ENCODE measurements around the gene C6orf141. TPM values are rescaled to one million over a fixed set of nuclear protein-coding genes. Genes with fewer than 3 reads are reported as not detected.

Gene C6orf141
- total and polyA plus RNA-seq, 5 donors from 2014 or later, result not detected

DNA sequence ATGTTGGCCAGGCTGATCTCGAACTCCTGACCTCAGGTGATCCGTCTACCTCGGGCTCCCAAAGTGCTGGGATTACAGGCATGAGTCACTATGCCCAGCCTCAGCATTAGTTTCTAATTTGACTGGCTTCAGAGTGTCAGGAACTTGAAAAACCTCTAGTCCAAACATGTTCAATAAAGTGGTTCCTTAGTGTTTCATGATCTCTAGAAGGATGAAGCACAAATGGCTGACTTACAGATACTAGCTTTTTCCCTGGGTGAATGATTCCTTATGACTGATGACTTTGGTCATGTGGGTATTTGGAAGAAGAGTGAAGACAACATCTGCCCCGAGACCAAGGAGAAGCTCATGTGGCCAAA, 34.3 kb upstream of the C6orf141 start:
- Histone ChIP-seq H3K36me3 (ENCODE audit: control insufficient read depth, insufficient read depth, low read length) (no peaks in the 10 kb centered on the region), H3K27ac (ENCODE audit: insufficient read depth, low read length, poor library complexity, severe bottlenecking) (no peak overlapping the region), H3K9me3 (ENCODE audit: control insufficient read depth in 2 of 2, low read length in 2 of 2) (no peaks in the 10 kb centered on the region), H3K4me3 (ENCODE audit: low read depth, low read length) (no peak overlapping the region), H3K4me1 (ENCODE audit: control insufficient read depth, insufficient read depth, low read length, poor library complexity, severe bottlenecking) (no peaks in the 10 kb centered on the region), H3K27me3 (ENCODE audit: control insufficient read depth, insufficient read depth, low read length) (no peaks in the 10 kb centered on the region)
- Mint-ChIP-seq H3K4me1 (no peaks in the 10 kb centered on the region), H3K27ac (no peak overlapping the region), H3K36me3 (no peaks in the 10 kb centered on the region), H3K4me3 (no peak overlapping the region), H3K27me3 (peaks cover 28% of the 10 kb centered on the region), H3K9me3 (peaks cover 0 to 3% (median 0%) of the 10 kb centered on the region in 7 donors)
- ATAC-seq (ENCODE audit: low read depth in 2 of 2), result no peak
- DNase-seq, result no peak

DNA sequence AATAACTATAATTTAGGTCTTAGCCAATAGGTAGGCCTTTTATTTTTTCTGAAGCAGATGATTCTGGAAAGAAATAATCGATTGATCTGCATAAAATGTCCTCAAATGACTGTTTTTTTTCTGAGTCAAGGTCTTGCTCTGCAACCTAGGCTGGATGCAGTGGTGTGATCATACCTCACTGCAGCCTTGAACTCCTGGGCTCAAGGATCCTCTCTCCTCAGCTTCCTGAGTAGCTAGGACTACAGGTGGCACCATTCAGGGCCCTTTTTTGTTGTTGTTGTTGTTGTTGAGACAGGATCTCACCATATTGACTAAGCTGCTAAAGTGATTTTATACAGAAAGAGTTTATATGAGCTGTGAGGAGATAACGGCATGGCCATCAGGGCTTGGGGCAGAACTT, 32.5 kb upstream of the C6orf141 start:
- H3K36me3 Mint-ChIP-seq, result no peaks in the 10 kb centered on the region
- H3K27me3 Mint-ChIP-seq, result peaks cover 23% of the 10 kb centered on the region
- H3K27me3 ChIP-seq (ENCODE audit: control insufficient read depth, insufficient read depth, low read length), result no peaks in the 10 kb centered on the region
- H3K4me1 ChIP-seq (ENCODE audit: control insufficient read depth, insufficient read depth, low read length, poor library complexity, severe bottlenecking), result no peaks in the 10 kb centered on the region
- no peak overlapping the region for H3K4me3 Mint-ChIP-seq
- H3K36me3 ChIP-seq (ENCODE audit: control insufficient read depth, insufficient read depth, low read length), result no peaks in the 10 kb centered on the region
- H3K4me3 ChIP-seq (ENCODE audit: low read depth, low read length), result no peak overlapping the region
- peaks cover 0 to 3% (median 0%) of the 10 kb centered on the region in 7 donors for H3K9me3 Mint-ChIP-seq
- no peak overlapping the region for H3K27ac ChIP-seq (ENCODE audit: insufficient read depth, low read length, poor library complexity, severe bottlenecking)
- H3K9me3 ChIP-seq (ENCODE audit: control insufficient read depth in 2 of 2, low read length in 2 of 2), result no peaks in the 10 kb centered on the region
- no peak overlapping the region for H3K27ac Mint-ChIP-seq
- ATAC-seq (ENCODE audit: low read depth in 2 of 2), result no peak
- DNase-seq, result no peak
- no peaks in the 10 kb centered on the region for H3K4me1 Mint-ChIP-seq

DNA sequence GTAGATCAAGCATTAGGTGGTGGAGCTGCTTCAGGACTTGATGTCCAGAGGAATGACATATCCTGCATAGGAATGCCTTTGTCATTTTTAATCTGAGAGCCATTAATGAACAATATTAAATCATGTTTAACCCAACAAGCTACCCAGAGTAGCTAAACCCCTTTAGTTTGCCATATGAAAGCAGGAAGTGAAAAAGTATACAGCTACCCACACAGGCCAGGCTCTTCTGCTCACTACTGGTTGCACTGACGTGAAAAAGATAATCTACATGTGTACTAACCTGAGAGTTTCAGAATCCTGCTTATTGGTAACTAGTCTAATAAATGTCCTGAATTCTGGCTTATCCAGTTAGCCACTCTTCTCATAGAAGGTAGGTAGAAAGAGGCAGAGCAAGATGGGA, 30.8 kb upstream of the C6orf141 start:
- Mint-ChIP-seq H3K27ac (no peak overlapping the region), H3K4me3 (no peak overlapping the region), H3K4me1 (no peaks in the 10 kb centered on the region), H3K27me3 (peaks cover 9% of the 10 kb centered on the region), H3K9me3 (peaks cover 0 to 3% (median 0%) of the 10 kb centered on the region in 7 donors), H3K36me3 (no peaks in the 10 kb centered on the region)
- no peaks in the 10 kb centered on the region for H3K9me3 ChIP-seq (ENCODE audit: control insufficient read depth in 2 of 2, low read length in 2 of 2)
- H3K4me3 ChIP-seq (ENCODE audit: low read depth, low read length), result no peak overlapping the region
- no peak for DNase-seq
- no peaks in the 10 kb centered on the region for H3K4me1 ChIP-seq (ENCODE audit: control insufficient read depth, insufficient read depth, low read length, poor library complexity, severe bottlenecking)
- H3K36me3 ChIP-seq (ENCODE audit: control insufficient read depth, insufficient read depth, low read length), result no peaks in the 10 kb centered on the region
- no peaks in the 10 kb centered on the region for H3K27me3 ChIP-seq (ENCODE audit: control insufficient read depth, insufficient read depth, low read length)
- H3K27ac ChIP-seq (ENCODE audit: insufficient read depth, low read length, poor library complexity, severe bottlenecking), result no peak overlapping the region
- ATAC-seq (ENCODE audit: low read depth in 2 of 2), result no peak

DNA sequence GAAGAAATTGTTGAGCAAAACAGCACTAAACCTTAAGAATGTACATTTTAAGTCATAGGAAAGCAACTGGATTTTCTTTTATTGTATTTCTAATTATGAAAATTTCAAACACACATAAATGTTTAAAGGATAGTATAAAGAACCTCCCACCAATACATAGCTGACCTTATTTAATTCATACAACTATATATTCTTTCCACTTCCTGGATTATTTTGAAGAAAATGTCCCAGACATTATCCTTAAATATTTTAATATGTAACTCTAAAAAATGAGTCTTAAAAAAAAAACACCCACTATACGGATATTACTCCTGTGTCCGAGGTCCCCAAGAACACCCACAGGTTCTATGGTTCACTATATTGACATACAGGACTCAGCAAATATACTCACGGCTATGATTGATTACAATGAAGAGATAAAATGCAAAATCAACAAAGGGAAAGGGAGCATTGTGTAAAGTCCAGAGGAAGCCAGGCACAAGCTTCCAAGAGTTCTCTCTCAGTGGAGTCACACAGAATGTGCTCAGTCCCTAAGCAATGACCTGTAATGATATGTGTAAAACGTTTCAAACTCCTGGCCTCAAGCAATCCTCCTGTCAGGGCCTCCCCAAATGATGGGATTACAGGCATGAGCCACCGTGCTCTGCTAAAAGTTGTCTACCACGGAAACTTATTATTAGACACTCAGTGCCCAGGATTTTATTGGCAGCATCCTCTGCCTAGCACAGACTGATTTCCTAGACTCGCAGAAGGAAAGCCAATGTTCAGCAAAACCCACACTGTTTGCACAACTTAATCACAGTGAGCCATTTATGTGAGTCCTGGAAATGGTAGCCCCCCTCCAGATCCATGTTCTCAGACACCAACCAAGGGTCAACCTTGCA, 27.5 kb upstream of the C6orf141 start:
- Mint-ChIP-seq H3K4me3 (no peak overlapping the region), H3K27ac (no peak overlapping the region), H3K36me3 (no peaks in the 10 kb centered on the region), H3K9me3 (no peaks in the 10 kb centered on the region), H3K27me3 (peaks cover 10% of the 10 kb centered on the region), H3K4me1 (no peaks in the 10 kb centered on the region)
- DNase-seq (no peak), ATAC-seq (ENCODE audit: low read depth in 2 of 2) (no peak)
- Histone ChIP-seq H3K9me3 (ENCODE audit: control insufficient read depth in 2 of 2, low read length in 2 of 2) (no peaks in the 10 kb centered on the region), H3K4me1 (ENCODE audit: control insufficient read depth, insufficient read depth, low read length, poor library complexity, severe bottlenecking) (no peaks in the 10 kb centered on the region), H3K36me3 (ENCODE audit: control insufficient read depth, insufficient read depth, low read length) (no peaks in the 10 kb centered on the region), H3K27me3 (ENCODE audit: control insufficient read depth, insufficient read depth, low read length) (no peaks in the 10 kb centered on the region), H3K4me3 (ENCODE audit: low read depth, low read length) (no peak overlapping the region), H3K27ac (ENCODE audit: insufficient read depth, low read length, poor library complexity, severe bottlenecking) (no peak overlapping the region)

DNA sequence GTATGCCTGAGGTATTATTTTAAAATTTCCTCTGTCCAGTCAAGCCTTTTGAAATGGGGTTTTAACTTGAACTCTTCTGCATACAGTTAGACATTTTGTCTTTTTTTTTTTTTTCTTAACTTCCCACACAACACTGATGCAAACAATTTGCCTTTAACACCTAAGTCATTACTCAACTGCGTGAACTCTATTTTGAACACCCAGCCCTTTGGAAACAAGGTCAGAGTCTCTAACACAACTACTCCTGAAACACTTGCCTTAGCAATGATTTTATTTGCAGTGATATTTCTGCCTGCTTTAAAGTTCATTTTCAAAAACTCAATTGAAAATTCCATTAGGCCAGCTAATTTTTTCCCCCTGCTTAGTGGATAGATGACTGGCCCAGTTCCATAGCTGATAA, 26.6 kb upstream of the C6orf141 start:
- Mint-ChIP-seq H3K9me3 (no peaks in the 10 kb centered on the region), H3K36me3 (no peaks in the 10 kb centered on the region)
- no peak for ATAC-seq (ENCODE audit: low read depth in 2 of 2)

DNA sequence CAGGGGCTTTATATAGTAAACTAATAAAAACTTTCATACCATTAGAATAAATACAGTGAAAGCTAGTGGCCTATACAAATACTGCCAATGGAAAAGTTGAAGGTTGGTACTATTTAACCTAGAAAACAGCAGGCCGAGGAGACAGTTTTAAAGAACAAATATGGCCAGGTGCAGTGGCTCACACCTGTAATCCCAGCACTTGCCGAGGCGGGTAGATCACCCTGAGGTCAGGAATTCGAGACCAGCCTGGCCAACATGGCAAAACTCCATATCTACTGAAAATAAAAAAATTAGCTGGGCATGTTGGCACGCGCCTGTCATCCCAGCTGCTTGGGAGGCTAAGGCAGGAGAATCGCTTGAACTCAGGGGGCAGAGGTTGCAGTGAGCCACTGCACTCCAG, 25.9 kb upstream of the C6orf141 start:
- no peaks in the 10 kb centered on the region for H3K36me3 Mint-ChIP-seq
- H3K4me3 Mint-ChIP-seq, result no peak overlapping the region
- no peak overlapping the region for H3K27ac Mint-ChIP-seq

More for the DNA sequence above, 26.6 kb upstream of the C6orf141 start:
- no peak for DNase-seq
- H3K4me1 Mint-ChIP-seq, result no peaks in the 10 kb centered on the region
- no peak overlapping the region for H3K27ac ChIP-seq (ENCODE audit: insufficient read depth, low read length, poor library complexity, severe bottlenecking)
- no peaks in the 10 kb centered on the region for H3K27me3 ChIP-seq (ENCODE audit: control insufficient read depth, insufficient read depth, low read length)
- H3K4me1 ChIP-seq (ENCODE audit: control insufficient read depth, insufficient read depth, low read length, poor library complexity, severe bottlenecking), result no peaks in the 10 kb centered on the region
- no peaks in the 10 kb centered on the region for H3K36me3 ChIP-seq (ENCODE audit: control insufficient read depth, insufficient read depth, low read length)
- H3K4me3 ChIP-seq (ENCODE audit: low read depth, low read length), result no peak overlapping the region
- H3K4me3 Mint-ChIP-seq, result no peak overlapping the region
- H3K9me3 ChIP-seq (ENCODE audit: control insufficient read depth in 2 of 2, low read length in 2 of 2), result no peaks in the 10 kb centered on the region
- H3K27me3 Mint-ChIP-seq, result peaks cover 10% of the 10 kb centered on the region
- H3K27ac Mint-ChIP-seq, result no peak overlapping the region

DNA sequence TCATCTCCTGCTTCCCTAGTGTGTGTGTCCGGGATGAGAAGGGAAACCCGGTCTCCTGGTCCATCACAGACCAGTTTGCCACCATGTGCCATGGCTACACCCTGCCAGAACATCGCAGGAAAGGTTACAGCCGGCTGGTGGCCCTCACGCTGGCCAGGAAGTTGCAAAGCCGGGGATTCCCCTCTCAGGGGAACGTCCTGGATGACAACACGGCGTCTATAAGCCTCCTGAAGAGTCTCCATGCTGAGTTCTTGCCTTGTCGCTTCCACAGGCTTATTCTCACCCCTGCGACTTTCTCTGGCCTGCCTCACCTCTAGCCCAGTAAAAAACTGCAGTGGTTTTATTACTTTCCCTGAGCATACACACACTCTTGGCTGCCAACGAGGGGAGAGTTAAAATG, 23.9 kb upstream of the C6orf141 start:
- H3K27me3 Mint-ChIP-seq, result peaks cover 10% of the 10 kb centered on the region
- no peak overlapping the region for H3K27ac Mint-ChIP-seq
- Histone ChIP-seq H3K27ac (ENCODE audit: insufficient read depth, low read length, poor library complexity, severe bottlenecking) (no peak overlapping the region), H3K9me3 (ENCODE audit: control insufficient read depth in 2 of 2, low read length in 2 of 2) (no peaks in the 10 kb centered on the region), H3K4me3 (ENCODE audit: low read depth, low read length) (no peak overlapping the region), H3K4me1 (ENCODE audit: control insufficient read depth, insufficient read depth, low read length, poor library complexity, severe bottlenecking) (no peaks in the 10 kb centered on the region), H3K27me3 (ENCODE audit: control insufficient read depth, insufficient read depth, low read length) (peaks cover 1% of the 10 kb centered on the region), H3K36me3 (ENCODE audit: control insufficient read depth, insufficient read depth, low read length) (no peaks in the 10 kb centered on the region)
- no peak for DNase-seq
- H3K36me3 Mint-ChIP-seq, result no peaks in the 10 kb centered on the region
- H3K9me3 Mint-ChIP-seq, result no peaks in the 10 kb centered on the region
- H3K4me1 Mint-ChIP-seq, result no peaks in the 10 kb centered on the region
- H3K4me3 Mint-ChIP-seq, result no peak overlapping the region
- no peak for ATAC-seq (ENCODE audit: low read depth in 2 of 2)

More for the DNA sequence above, 25.9 kb upstream of the C6orf141 start:
- no peak for DNase-seq
- no peaks in the 10 kb centered on the region for H3K36me3 ChIP-seq (ENCODE audit: control insufficient read depth, insufficient read depth, low read length)
- H3K9me3 Mint-ChIP-seq, result no peaks in the 10 kb centered on the region
- peaks cover 10% of the 10 kb centered on the region for H3K27me3 Mint-ChIP-seq
- no peaks in the 10 kb centered on the region for H3K27me3 ChIP-seq (ENCODE audit: control insufficient read depth, insufficient read depth, low read length)
- H3K27ac ChIP-seq (ENCODE audit: insufficient read depth, low read length, poor library complexity, severe bottlenecking), result no peak overlapping the region
- no peak overlapping the region for H3K4me3 ChIP-seq (ENCODE audit: low read depth, low read length)
- H3K4me1 Mint-ChIP-seq, result no peaks in the 10 kb centered on the region
- ATAC-seq (ENCODE audit: low read depth in 2 of 2), result no peak
- H3K4me1 ChIP-seq (ENCODE audit: control insufficient read depth, insufficient read depth, low read length, poor library complexity, severe bottlenecking), result no peaks in the 10 kb centered on the region
- H3K9me3 ChIP-seq (ENCODE audit: control insufficient read depth in 2 of 2, low read length in 2 of 2), result no peaks in the 10 kb centered on the region

DNA sequence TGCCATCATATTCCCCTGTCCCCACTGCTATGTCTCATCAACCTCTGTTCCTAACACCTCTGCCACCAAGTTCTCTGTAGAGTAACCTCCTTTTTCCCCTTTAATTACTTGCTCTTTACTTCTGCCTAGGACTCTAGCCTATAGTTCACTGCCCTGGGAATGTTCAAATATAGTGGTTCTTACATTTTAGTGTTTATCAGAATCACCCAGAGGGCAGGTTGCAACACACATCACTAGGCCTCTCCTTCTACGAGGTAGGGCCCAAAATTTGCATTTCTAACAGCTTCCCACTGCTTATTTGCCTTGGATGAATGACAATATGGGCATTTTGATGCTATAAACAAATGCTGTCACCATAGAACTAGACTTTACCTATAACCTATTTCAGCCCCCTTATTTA, 23.1 kb upstream of the C6orf141 start:
- ATAC-seq (ENCODE audit: low read depth in 2 of 2) (no peak), DNase-seq (no peak)
- H3K9me3 ChIP-seq (ENCODE audit: control insufficient read depth in 2 of 2, low read length in 2 of 2), result no peaks in the 10 kb centered on the region
- peaks cover 1% of the 10 kb centered on the region for H3K27me3 ChIP-seq (ENCODE audit: control insufficient read depth, insufficient read depth, low read length)
- no peaks in the 10 kb centered on the region for H3K4me1 ChIP-seq (ENCODE audit: control insufficient read depth, insufficient read depth, low read length, poor library complexity, severe bottlenecking)
- no peak overlapping the region for H3K27ac ChIP-seq (ENCODE audit: insufficient read depth, low read length, poor library complexity, severe bottlenecking)
- peaks cover 16% of the 10 kb centered on the region for H3K27me3 Mint-ChIP-seq
- no peaks in the 10 kb centered on the region for H3K36me3 Mint-ChIP-seq
- H3K9me3 Mint-ChIP-seq, result no peaks in the 10 kb centered on the region
- no peak overlapping the region for H3K4me3 ChIP-seq (ENCODE audit: low read depth, low read length)
- no peak overlapping the region for H3K27ac Mint-ChIP-seq
- H3K4me3 Mint-ChIP-seq, result no peak overlapping the region
- peaks cover 0 to 6% (median 1%) of the 10 kb centered on the region in 4 donors for H3K4me1 Mint-ChIP-seq
- no peaks in the 10 kb centered on the region for H3K36me3 ChIP-seq (ENCODE audit: control insufficient read depth, insufficient read depth, low read length)
